ENCODE measurements around the gene GPR179.
A peak's percentile ranks its signal among the peaks of the same experiment; 100 is the strongest.

Gene GPR179

GRCh38 chr17:38353668-38354067 lies 9.9 kb upstream of the GPR179 start:
- no peak for TF ChIP-seq CTCF (IDR thresholded peaks at IDR 0.05)
- Mint-ChIP-seq H3K4me1 (peaks cover 79% of the 10 kb centered on the region), H3K9me3 (no peaks in the 10 kb centered on the region)

GRCh38 chr17:38353086-38353604 lies 9.4 kb upstream of the GPR179 start:
- Mint-ChIP-seq H3K27ac (no peak overlapping the region), H3K36me3 (ENCODE audit: low read depth) (no peaks in the 10 kb centered on the region), H3K27me3 (ENCODE audit: low read depth, poor library complexity) (no peaks in the 10 kb centered on the region), H3K4me1 (peaks cover 74% of the 10 kb centered on the region), H3K9me3 (no peaks in the 10 kb centered on the region), H3K4me3 (peak overlapping the region; percentile 84)
- DNase-seq: no peak
- TF ChIP-seq CTCF (IDR thresholded peaks at IDR 0.05): no peak

More at GRCh38 chr17:38353668-38354067, 9.9 kb upstream of the GPR179 start:
- H3K27me3 Mint-ChIP-seq (ENCODE audit: low read depth, poor library complexity): no peaks in the 10 kb centered on the region
- H3K36me3 Mint-ChIP-seq (ENCODE audit: low read depth): no peaks in the 10 kb centered on the region
- H3K27ac Mint-ChIP-seq: no peak overlapping the region
- peak overlapping the region; percentile 84 for H3K4me3 Mint-ChIP-seq
- no peak for DNase-seq

GRCh38 chr17:38352245-38353085 lies 8.7 kb upstream of the GPR179 start:
- peak; percentile 54 for DNase-seq
- H3K36me3 Mint-ChIP-seq (ENCODE audit: low read depth): no peaks in the 10 kb centered on the region
- no peaks in the 10 kb centered on the region for H3K27me3 Mint-ChIP-seq (ENCODE audit: low read depth, poor library complexity)
- no peak for TF ChIP-seq CTCF (IDR thresholded peaks at IDR 0.05)
- peaks cover 67% of the 10 kb centered on the region for H3K4me1 Mint-ChIP-seq
- no peak overlapping the region for H3K27ac Mint-ChIP-seq
- H3K4me3 Mint-ChIP-seq: peak overlapping the region; percentile 84
- H3K9me3 Mint-ChIP-seq: no peaks in the 10 kb centered on the region

GRCh38 chr17:38351412-38352222 lies 7.9 kb upstream of the GPR179 start, which contains the start of gene SOCS7:
SOCS7 (plus strand) TSS chr17:38351844; CDS start chr17:38352053, 209 bp downstream.
- TF ChIP-seq CTCF (IDR thresholded peaks at IDR 0.05): no peak
- Mint-ChIP-seq H3K4me3 (peak within 1 kb of the TSS; percentile 84), H3K27me3 (ENCODE audit: low read depth, poor library complexity) (no peaks in the 10 kb centered on the region), H3K27ac (peak within 1 kb of the TSS; percentile 74), H3K36me3 (ENCODE audit: low read depth) (no peaks in the 10 kb centered on the region), H3K9me3 (no peaks in the 10 kb centered on the region), H3K4me1 (peaks cover 59% of the 10 kb centered on the region)
- DNase-seq: peak; percentile 98

GRCh38 chr17:38350035-38350434 lies 6.3 kb upstream of the GPR179 start:
- TF ChIP-seq CTCF (IDR thresholded peaks at IDR 0.05): no peak
- Mint-ChIP-seq H3K27ac (peak overlapping the region; percentile 78), H3K4me1 (peaks cover 48% of the 10 kb centered on the region), H3K9me3 (no peaks in the 10 kb centered on the region), H3K27me3 (ENCODE audit: low read depth, poor library complexity) (peaks cover 4% of the 10 kb centered on the region), H3K36me3 (ENCODE audit: low read depth) (no peaks in the 10 kb centered on the region), H3K4me3 (peak overlapping the region; percentile 41)
- DNase-seq: no peak
